ENCODE data around the gene SFN.
"Not testable (repeated sequence)": the region's sequence is repeated elsewhere in the genome, so short reads cannot be mapped to it uniquely, and the experiment has no call there.

DNA sequence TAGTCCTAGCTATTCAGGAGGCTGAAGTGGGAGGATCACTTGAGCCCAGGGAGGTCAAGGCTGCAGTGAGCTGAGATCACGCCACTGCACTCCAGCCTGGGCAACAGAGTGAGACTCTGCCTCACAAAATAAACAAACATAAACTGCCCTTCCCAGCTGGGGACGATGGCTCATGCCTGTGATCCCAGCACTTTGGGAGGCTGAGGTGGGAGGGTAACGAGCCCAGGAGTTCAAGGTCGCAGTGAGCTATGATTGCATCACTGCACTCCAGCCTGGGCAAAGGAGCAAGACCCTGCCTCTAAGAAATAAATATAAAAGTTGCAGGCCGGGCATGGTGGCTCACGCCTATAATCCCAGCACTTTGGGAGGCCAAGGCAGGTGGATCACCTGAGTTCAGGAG, 18.7 kb downstream of the SFN start:
- not testable (repeated sequence) for TF ChIP-seq CTCF, POLR2AphosphoS5 (IDR thresholded peaks at IDR 0.05)

Data from gastroesophageal sphincter (tissue), 3 donors.